Fibroblast of lung (primary cell): ENCODE measurements around the gene EGR2. TPM values are rescaled to one million over a fixed set of nuclear protein-coding genes. Genes with fewer than 3 reads are reported as not detected.

Experiments used
- DNase-seq, 2 donors: peaks; one replicate each; pipeline versions ENCODE4 v3.0.0 to v3.0.0-alpha.2; 2010; ENCODE audit warnings: low read depth in 2 of 2
- H2AFZ ChIP-seq: 2 replicates; pipeline ENCODE4 v1.5.1; 2012; ENCODE audit warnings: low read length, control low read depth, inconsistent platforms
- H3K27ac ChIP-seq: 2 replicates; pipeline ENCODE4 v1.5.1; 2011; ENCODE audit warnings: low read length, control low read depth; ENCODE audit not compliant: insufficient read depth
- H3K27me3 ChIP-seq: 2 replicates; pipeline ENCODE4 v1.5.1; 2011; ENCODE audit warnings: mild to moderate bottlenecking, low read length; ENCODE audit not compliant: control insufficient read depth, insufficient read depth
- H3K36me3 ChIP-seq: 2 replicates; pipeline ENCODE4 v1.5.1; 2011; ENCODE audit warnings: low read length; ENCODE audit not compliant: control insufficient read depth, insufficient read depth
- H3K4me1 ChIP-seq: 2 replicates; pipeline ENCODE4 v1.5.1; 2011; ENCODE audit warnings: low read length; ENCODE audit not compliant: control insufficient read depth, insufficient read depth; ENCODE audit errors: extremely low read depth
- H3K4me2 ChIP-seq: 2 replicates; pipeline ENCODE4 v1.5.1; 2011; ENCODE audit warnings: low read length, control low read depth; ENCODE audit not compliant: insufficient read depth; ENCODE audit errors: extremely low read depth
- H3K4me3 ChIP-seq, 4 experiments: fragments of 200-600 bp in 1 of 4; sonication (generic) in 1 of 4; replicated peaks in 1 of 4; 2 replicates each; pipeline ENCODE4 v1.5.1; 2011 to 2016; ENCODE audit warnings: low read length in 4 of 4, low read depth in 3 of 4, mild to moderate bottlenecking in 3 of 4, control low read depth in 2 of 4, inconsistent platforms in 1 of 4, mixed read lengths in 1 of 4; ENCODE audit not compliant: insufficient read depth in 1 of 4; ENCODE audit errors: control extremely low read depth in 1 of 4
- H3K79me2 ChIP-seq: 2 replicates; pipeline ENCODE4 v1.5.1; 2012; ENCODE audit warnings: mild to moderate bottlenecking, low read length, inconsistent platforms; ENCODE audit not compliant: control insufficient read depth, insufficient read depth
- H3K9ac ChIP-seq: 2 replicates; pipeline ENCODE4 v1.5.1; 2011; ENCODE audit warnings: mild to moderate bottlenecking, low read length, control low read depth; ENCODE audit not compliant: insufficient read depth
- H3K9me3 ChIP-seq: 2 replicates; pipeline ENCODE4 v1.5.1; 2012; ENCODE audit warnings: low read depth, low read length; ENCODE audit not compliant: control insufficient read depth, insufficient read depth
- H4K20me1 ChIP-seq: 2 replicates; pipeline ENCODE4 v1.5.1; 2011; ENCODE audit warnings: low read length; ENCODE audit not compliant: control insufficient read depth, insufficient read depth; ENCODE audit errors: extremely low read depth
- EZH2 ChIP-seq: IDR thresholded peaks from 2 replicates; pipeline ENCODE4 v1.5.1; 2012; ENCODE audit warnings: low read length, control low read depth, mild to moderate bottlenecking; ENCODE audit errors: missing control alignments
- polyA plus RNA-seq, 2 donors: library from polyadenylated mRNA; depleted of rRNA in 1 of 2; stranded (reverse) in 1 of 2; unstranded in 1 of 2; fragments of >200 nt; gene quantifications; 2 replicates each; pipeline ENCODE4 v1.2.1, GENCODE V29; 2011 to 2012; ENCODE audit warnings: missing spikeins in 1 of 2
- total RNA-seq: library from RNA; depleted of rRNA; stranded (reverse); fragments of >200 nt; gene quantifications from 2 replicates; pipeline ENCODE4 v1.2.1, GENCODE V29; 2014
- TF ChIP-seq, protein P1 (sequence below), 2 donors: IDR thresholded peaks in 1 of 2; conservative IDR thresholded peaks in 1 of 2; 1 replicate in 1 of 2; 2 replicates in 1 of 2; pipeline ENCODE4 v1.5.1; 2011 to 2012; ENCODE audit warnings: low read length in 2 of 2, control low read depth in 1 of 2, inconsistent platforms in 1 of 2, low read depth in 1 of 2, mild to moderate bottlenecking in 1 of 2

EGR2 gene
- total and polyA plus RNA-seq, 2 donors (not counting 1 experiment from before 2014, with no cell fraction given): 0.08 to 0.33 TPM

DNA sequence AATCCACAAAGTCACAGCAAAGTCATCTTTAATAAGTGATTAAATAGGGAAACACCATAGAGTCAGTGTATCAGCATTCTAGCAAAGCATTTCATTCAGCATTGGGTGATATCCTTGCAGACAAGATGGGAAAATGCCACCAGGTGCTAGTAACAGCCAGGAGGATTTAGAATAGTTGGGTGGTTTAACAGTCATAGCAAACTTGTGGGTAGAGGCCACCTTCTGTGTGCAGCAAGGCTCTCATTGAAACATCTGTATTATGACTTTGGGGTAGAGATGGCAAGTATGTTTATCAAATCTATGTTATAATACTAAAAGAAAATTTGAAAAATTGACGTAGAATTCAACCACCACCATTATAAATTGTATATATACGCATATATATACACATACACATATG is 38.0 kb downstream of the EGR2 start:
- Histone ChIP-seq H3K9ac (no peak overlapping the region), H3K9me3 (no peaks in the 10 kb centered on the region), H3K27me3 (no peaks in the 10 kb centered on the region), H3K27ac (no peak overlapping the region), H3K4me3 (no peak overlapping the region), H3K4me1 (no peaks in the 10 kb centered on the region), H2AFZ (no peak overlapping the region), H3K4me2 (no peak overlapping the region), H3K79me2 (no peaks in the 10 kb centered on the region), H4K20me1 (no peaks in the 10 kb centered on the region), H3K36me3 (no peaks in the 10 kb centered on the region)
- DNase-seq: no peak
- TF ChIP-seq EZH2: no peak
- TF ChIP-seq, protein P1, sequence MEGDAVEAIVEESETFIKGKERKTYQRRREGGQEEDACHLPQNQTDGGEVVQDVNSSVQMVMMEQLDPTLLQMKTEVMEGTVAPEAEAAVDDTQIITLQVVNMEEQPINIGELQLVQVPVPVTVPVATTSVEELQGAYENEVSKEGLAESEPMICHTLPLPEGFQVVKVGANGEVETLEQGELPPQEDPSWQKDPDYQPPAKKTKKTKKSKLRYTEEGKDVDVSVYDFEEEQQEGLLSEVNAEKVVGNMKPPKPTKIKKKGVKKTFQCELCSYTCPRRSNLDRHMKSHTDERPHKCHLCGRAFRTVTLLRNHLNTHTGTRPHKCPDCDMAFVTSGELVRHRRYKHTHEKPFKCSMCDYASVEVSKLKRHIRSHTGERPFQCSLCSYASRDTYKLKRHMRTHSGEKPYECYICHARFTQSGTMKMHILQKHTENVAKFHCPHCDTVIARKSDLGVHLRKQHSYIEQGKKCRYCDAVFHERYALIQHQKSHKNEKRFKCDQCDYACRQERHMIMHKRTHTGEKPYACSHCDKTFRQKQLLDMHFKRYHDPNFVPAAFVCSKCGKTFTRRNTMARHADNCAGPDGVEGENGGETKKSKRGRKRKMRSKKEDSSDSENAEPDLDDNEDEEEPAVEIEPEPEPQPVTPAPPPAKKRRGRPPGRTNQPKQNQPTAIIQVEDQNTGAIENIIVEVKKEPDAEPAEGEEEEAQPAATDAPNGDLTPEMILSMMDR (conservative IDR thresholded peaks at IDR 0.05 in 1 of 2, IDR thresholded peaks at IDR 0.05 in 1 of 2; ENCODE audit: low read depth in 1 of 2, low read length in 2 of 2): no peak

DNA sequence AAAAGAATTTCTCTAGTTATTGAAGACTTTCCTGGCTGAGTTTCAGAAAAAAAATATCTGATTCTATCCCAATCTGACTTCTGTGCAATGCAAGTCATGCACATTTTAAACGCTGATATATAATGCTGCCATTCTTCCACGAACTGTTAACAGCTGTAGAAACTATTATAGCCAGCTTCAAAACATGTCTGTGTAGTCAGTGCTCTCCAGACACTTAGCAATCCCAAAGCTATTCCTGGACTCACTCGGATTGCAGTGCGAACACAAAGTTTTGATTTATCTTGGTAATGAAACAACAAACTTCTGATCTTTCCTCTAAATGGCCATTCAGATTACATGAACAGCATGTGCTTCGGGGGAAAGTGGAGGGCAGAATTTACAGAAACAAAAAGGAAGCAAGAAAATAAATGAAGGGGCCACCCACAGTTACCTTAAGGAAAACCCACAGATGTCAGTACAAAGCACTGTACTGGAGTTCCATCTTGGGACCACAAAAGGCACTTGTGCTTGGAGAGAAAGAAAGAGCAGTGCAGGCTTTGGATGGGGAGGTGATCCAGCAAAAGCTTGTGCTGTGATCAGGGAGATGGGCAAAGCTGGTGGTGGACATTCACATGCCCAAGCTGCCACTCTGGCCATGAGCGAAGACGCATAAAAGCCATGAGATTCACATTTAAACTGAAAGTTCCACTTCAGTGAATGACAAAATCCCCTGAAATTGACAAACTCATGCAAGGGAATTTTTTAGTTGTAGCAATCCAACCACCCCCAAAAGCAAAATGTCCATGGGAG is 43.8 kb downstream of the EGR2 start:
- Histone ChIP-seq H3K27me3 (no peaks in the 10 kb centered on the region), H3K4me1 (no peaks in the 10 kb centered on the region), H3K9ac (no peak overlapping the region), H2AFZ (no peak overlapping the region), H3K4me2 (no peak overlapping the region), H3K27ac (no peak overlapping the region), H3K9me3 (no peaks in the 10 kb centered on the region), H3K4me3 (no peak overlapping the region), H3K36me3 (no peaks in the 10 kb centered on the region), H3K79me2 (no peaks in the 10 kb centered on the region), H4K20me1 (no peaks in the 10 kb centered on the region)
- TF ChIP-seq EZH2: no peak
- TF ChIP-seq, protein P1 (conservative IDR thresholded peaks at IDR 0.05 in 1 of 2, IDR thresholded peaks at IDR 0.05 in 1 of 2; ENCODE audit: low read depth in 1 of 2, low read length in 2 of 2): no peak
- DNase-seq: peak; percentile 49 to 53

DNA sequence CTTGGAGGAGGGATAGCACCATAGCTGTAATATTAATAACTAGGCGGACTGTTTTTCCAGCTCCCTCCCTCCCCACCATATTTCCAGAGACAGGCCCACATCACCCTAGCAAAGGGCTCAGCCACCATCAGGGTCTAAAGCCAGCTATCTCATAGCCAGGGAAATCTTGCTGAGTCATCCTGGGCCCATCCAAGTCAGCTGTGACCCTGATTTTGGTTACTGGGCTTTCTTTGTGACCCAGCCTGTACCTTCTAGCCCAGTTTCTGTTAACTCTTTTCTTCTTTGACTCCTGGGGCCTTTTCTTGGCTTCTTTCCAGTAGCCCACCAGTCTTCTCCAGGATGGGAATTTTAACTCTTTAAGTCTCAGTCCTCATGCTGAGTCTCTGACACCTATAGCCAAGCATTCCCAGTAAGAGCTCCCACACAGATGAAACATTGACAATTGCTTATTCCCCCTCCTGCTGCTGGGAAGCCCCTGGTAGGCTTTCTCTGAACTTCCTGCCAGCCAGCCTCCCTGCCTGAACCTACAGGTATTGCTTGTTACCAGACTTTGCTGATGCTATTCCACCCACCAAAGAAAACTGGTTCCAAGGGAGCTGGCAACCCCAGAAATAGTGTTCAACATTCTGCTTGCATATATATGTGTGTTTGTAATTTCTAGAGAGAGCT is 46.5 kb downstream of the EGR2 start:
- Histone ChIP-seq H3K36me3 (no peaks in the 10 kb centered on the region), H2AFZ (no peak overlapping the region), H3K27me3 (no peaks in the 10 kb centered on the region), H3K4me2 (no peak overlapping the region), H4K20me1 (no peaks in the 10 kb centered on the region), H3K4me3 (no peak overlapping the region), H3K9ac (no peak overlapping the region), H3K27ac (no peak overlapping the region), H3K9me3 (no peaks in the 10 kb centered on the region), H3K4me1 (no peaks in the 10 kb centered on the region), H3K79me2 (no peaks in the 10 kb centered on the region)
- DNase-seq: peak; percentile 15 to 27
- TF ChIP-seq EZH2: no peak
- TF ChIP-seq, protein P1 (conservative IDR thresholded peaks at IDR 0.05 in 1 of 2, IDR thresholded peaks at IDR 0.05 in 1 of 2; ENCODE audit: low read depth in 1 of 2, low read length in 2 of 2): no peak
